HG03354 (cell line): Measurements from ENCODE around the gene ATP8A2.

Experiments
- ATAC-seq: cut with Tn5 transposase; IDR thresholded peaks from one replicate; pipeline ENCODE4 v1.9.1; 2021; ENCODE audit warnings: mild to moderate bottlenecking; ENCODE audit not compliant: unreplicated experiment, poor library complexity, severe bottlenecking

Gene ATP8A2

DNA sequence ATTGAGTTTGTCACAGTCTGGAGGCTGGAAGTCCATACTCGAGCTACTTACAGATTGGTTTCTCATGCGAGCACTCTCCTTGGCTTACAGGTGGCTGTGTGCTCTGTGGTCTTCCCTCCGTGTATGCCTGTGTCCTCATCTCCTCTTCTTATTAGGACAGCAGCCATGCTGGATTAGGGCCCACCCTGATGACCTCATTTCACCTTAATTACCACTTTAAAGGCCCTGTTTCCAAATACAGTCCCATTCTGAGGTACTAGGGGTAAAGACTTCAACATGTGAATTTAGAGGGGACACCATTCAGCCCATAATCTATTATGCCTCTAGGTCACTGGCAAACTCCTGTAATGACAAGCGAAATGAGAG lies 639.4 kb downstream of the ATP8A2 start:
- ATAC-seq: no peak

DNA sequence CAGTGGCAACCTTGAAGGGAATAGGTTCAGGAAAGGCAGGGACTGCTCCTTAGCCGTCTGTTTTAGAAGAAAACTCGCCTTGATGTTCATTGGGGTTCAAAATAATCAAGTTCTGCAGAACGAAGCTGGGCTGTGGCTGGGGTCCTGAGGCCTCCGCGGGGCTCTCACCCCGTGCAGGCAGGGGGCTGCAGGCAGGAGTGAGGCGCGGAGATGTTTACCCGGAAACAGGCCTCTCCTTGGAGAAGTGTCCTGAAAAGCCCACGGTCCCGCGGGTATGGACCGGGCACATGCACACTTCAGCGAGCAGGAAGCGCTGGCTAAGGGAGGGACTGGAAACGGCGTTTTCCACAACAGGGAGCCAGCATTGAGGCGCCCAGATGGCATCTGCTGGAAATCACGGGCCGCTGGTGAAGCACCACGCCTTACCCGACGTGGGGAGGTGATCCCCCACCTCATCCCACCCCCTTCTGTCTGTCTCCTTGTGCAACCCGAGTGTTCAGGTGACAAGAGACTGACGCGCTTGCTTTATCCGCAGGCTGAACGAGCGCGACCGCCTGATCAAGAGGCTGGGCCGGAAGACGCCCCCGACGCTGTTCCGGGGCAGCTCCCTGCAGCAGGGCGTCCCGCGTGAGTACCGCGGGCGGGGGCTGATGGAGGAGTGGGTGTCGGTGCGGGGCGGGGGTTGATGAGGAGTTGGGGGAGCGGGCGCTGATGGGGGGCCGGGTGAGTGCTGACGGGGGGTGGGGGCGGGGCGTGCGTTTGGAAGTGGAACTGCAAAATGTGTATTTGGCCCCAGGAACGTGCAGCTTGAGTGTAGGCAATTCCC lies 640.4 kb downstream of the ATP8A2 start:
- ATAC-seq: no peak

DNA sequence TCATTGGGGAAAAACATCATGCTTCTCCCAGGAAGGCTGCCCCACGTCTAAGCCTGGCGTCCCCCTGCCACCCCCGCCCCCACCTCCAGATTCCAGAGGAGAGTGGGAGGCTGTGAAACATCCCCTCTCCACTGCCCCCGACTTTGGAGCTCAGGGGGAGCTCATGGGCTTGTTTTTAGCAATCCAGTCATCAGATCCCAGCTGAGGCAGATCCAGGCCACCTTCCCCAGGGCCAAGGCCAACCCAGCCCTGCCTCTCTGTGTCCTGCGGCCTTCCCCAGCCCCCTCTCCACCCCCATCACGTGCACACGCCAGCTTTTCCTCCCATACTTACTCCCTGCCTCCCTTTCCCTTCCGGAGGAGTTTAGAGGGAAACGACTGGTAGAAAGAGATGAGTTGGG lies 641.2 kb downstream of the ATP8A2 start:
- no peak for ATAC-seq

DNA sequence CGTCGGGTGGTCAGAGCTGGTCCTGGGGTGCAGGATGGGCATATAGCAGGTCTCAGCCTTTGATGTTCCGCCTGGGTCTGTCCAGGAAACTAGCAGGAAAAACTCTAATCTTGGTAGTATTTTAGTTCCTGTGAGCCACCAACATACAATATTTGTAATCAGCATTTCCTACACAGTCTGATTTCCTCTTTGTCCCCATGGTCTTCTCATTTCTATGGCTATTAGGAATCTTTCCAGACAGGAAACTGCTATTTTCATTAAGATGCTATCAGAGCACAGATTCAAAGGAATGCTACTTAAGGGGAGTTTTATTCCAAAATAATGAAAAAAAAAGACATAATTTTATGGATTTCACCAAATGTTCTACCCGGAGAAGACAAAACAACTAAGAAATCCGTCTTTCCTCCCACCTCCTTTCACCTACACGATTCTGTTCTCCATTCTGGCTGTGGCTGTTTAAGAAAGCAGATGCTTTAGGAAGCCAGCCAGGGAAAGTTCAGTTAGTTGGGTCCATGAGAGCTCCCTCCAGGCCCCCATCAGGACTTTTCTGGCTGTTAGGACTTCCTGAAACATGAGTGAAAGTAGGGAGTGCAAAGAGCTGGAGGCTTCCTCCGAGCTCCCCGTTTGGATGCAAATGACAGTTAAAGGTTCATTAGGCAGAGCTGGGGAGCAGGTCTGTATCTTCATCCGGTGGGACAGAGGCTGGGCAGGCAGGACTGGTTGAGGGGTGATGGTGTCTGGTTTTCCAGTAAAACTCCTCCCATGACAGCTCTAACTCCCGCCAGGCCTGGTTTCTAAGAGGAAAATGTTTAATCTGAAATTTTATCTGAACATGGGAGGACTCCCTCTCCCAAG lies 643.7 kb downstream of the ATP8A2 start:
- ATAC-seq: no peak

DNA sequence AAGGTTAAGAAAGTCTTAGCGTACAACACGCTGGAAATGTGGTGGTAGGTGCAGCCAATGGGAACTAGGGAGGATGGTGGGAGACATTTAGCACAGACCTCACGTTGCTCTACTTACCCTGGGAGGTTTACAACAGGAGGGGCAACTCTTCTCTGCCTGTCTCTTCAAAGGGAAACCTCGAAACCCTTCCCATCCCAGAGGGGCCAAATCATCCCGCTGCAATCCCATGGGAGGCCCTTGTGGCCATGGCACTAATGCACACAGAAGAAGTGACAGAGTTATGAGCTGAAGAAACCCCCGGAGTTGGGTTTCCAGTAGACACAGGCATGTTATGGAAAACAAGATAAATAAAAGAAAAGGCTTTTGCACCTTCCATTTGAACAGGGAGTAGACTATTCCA lies 644.4 kb downstream of the ATP8A2 start:
- no peak for ATAC-seq

DNA sequence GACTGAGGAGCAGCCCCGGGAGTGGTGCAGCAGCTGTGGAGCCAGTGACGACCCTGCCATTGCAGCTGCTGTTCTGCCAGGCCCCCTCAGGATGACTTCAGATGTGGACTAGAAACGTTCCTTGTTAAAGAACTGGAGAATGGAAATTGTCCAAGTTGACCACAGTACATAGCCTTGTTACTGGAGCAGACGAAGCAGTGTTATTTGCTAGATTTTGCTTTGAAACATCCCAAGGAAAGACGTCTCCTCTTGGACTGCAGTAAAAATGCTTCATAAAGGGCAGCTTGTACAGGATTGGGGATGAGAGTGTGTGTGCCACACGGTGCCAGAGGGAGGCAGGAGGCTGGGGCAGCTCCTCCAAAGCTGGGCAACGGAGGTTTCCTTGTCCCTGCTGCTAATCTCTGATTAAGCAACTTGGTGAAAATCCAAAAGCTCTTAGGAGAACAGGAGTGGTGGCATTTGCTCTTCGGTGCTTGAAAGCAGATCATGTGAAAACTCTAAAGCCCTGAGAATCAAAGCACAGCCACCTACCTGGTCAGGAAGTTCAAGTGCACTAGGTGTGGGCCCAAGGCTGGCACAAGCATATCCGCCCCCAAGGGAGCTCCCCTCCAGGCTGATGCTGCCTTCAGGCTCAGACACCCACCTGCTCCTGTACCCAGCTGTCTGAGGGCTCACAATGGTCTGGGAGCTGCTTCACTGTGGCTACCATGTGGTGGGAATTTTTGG lies 645.6 kb downstream of the ATP8A2 start:
- ATAC-seq: no peak

DNA sequence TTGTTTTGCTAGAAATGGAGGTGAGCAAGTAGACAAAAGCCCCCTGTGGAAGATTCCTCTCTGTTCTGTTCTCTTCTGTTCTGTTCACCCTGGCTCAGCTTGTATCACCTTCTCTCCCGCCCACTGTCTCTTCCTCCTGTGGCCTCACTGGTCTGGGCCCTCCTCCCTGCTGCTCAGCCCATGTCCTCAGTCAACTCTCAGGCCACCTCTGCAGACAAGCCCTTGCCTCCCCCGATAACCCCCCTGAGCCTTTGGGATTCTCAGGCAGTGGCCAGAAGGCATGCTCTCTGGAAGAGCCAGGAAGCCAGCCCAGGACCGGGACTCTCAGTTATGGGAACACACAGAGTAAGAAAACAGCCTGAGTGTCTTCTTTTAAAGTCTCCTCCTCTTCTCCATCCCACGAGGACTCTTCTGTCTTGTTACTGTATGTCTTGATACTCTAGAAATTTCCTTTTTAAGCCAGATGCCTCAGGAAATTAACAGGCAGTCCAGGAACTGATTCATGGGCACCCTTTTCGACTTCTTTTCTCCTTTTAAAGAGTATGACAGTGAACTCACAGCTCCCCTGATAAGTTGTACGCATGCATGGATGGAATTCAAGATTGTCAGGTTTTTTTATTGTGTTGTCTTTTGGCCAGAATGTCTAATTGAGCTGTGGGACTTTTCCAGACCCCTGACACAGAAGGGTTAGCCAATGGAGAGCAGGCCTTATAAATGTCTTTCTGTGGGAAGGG lies 646.3 kb downstream of the ATP8A2 start:
- ATAC-seq: no peak

DNA sequence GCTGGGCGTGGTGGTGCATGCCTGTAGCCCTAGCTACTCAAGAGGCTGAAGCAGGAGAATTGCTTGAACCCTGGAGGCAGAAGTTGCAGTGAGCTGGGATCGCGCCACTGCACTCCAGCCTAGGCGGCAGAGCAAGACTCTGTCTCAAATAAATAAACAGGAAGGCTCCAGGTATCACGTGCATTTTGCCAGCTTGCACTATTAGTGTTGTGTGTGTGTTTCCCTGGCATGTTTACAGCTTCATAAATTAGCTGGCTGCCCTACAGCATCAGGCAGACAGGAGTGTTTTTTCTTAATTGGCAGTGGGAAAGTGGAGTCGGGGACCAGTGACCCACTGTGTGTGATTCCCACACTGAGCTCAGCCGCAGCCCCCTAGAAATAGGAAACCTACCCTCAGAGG lies 647.5 kb downstream of the ATP8A2 start:
- ATAC-seq: no peak

DNA sequence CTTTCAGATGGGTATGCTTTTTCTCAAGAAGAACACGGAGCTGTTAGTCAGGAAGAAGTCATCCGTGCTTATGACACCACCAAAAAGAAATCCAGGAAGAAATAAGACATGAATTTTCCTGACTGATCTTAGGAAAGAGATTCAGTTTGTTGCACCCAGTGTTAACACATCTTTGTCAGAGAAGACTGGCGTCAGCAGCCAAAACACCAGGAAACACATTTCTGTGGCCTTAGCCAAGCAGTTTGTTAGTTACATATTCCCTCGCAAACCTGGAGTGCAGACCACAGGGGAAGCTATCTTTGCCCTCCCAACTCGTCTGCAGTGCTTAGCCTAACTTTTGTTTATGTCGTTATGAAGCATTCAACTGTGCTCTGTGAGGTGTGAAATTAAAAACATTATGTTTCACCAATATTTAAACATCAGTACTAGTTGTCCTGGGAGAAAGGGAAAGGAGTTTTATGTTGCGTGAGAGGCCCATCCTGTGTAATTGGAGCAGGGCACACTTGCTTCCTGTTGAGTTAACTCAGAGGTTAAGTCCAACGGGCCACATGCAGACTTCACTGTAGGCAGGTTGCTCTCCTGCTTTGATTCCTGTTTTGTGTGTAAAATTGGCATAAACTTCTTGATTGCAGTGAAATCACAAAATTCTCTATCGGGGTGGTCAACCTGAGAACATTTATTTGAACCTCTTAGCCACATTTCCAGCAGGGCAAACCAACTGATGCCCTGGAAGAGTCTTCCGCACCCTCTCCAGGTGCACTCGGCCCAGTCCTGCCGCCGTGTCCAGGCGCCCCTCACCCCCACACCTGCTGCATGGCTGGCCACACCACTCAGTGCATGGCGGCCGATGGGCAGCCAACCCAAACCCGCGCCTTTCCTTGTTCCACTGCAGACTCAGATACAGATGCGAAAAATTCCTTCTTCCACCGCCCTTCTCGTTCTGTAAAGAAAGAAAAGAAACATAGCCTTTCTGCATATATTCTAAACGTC lies 648.4 kb downstream of the ATP8A2 start:
- ATAC-seq: no peak

DNA sequence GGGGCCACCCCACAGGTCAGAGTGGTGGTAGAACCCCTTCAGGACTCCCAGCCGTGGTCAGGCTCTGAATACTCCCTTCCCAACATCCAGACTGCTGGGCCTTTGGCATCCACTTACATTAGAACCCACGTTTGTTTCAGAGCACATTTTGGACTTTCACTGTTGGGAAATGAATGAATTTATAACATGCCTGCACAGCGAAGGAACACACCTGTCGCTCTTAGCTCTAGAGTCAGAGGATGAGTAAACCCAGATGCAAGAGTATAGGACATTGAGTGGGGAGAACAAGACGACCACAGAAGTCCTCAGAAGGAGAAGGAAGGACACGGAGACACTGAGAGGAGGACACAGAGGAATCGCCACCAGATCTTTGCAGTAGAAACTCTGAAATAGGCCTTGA lies 649.1 kb downstream of the ATP8A2 start:
- no peak for ATAC-seq

DNA sequence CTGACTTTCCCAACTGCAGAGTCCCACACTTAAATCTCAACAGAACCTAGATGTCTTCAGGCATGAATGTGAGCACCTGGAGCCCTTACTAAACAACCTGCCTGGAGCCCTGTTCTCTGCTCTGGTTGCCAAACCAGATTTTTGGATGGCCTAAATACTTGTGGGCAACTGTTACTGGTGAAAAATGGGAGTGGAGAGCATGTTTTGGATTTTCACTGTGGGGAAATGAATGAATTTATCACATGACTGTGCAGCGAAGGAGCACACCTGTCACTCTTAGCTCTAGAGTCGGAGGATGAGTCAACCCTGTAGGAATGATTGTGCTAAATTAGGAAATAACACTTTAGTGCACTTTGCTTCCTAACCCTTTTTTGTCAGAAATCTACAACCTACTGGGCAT lies 649.7 kb downstream of the ATP8A2 start:
- ATAC-seq: no peak

DNA sequence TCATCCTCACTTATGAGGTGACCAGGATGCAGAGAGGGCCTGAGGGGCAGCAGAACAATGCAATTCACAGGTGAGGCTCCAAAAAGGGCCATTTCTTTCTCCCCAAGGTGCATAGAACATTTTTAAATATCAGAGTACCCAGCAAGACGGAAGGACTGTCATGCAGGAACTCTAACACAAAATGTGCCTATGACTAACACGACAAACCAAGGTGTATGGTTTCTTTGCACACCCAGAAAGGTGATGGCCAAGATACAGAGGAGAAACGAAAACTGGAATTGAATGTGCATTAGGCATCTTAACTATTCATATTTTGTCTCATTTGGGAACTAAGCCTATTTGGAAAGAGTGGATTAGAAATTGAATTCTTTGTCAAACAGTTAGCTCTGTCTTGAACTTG lies 650.2 kb downstream of the ATP8A2 start:
- no peak for ATAC-seq

DNA sequence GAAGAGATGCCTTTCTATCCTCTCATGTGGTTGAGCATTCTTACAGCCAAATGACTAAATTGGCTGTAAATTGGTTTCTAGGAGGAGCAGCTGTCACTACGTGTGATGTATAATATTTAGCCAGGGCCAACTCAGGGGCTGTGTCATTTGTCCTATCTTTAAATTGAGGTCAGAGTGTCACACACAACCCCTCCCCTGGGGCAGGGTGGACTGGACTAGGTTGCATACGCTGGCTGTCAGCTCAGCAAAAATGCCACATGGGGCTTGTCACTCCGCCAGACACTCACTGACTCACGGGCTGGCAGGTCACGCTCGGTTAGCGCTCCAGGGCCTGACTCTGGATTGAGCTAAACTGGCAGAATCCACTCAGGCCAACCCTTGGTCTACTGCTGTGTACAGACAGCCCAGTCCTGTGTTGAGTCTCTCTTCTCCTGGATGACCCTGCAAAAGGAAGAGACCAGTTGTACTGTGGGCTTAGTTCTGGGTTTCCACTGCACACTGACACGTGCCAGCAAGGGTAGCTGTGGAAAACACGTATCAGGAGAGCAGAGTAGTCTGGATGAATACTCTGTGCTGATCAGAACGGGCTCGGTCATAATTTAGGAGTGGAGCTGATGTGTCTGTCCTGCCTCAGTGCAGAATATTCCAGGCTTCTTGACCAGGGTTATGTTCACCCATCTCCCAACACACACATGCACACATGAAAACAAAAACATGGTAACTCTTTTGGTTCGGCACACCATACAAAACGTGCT lies 650.9 kb downstream of the ATP8A2 start:
- ATAC-seq: peak; percentile 42

DNA sequence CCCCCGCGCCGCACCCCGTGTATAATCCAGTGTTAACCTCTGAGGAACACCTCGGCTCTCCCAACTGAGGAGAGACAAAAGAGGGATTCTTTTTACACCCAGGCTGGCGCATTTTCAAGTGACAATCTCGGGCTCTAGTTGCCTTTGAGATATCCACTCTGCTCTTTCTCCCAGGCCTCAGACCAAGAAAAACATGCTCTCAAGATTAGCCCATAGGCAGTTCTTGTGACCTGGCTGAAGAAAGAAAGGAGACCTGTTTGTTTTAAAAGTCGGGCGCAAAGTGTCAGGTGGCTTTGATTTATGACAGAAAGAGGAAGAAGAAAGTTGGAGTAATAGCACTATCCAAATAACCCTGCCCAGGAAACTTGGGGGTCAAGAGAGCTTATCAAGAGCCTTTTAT lies 652.8 kb downstream of the ATP8A2 start:
- ATAC-seq: no peak

DNA sequence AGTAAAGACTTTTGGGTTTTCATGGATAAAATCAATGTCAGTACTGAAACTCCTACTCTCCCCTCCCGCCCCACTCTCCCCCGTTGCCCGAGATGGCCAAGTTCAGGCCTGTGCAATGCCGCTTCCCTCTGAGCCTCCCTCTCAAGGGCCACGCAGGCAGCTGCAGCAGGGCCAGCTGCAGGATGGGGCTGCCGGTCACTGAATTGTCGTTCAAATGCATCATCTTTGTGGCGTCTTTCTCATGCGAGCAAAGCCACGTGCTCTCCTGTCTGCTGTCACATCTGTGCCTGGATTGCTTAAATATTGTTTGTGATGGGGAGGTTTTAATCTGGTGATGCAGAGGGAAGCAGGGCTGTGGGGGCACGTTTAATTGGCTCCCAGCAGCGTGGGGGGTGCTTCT lies 653.4 kb downstream of the ATP8A2 start:
- ATAC-seq: no peak

DNA sequence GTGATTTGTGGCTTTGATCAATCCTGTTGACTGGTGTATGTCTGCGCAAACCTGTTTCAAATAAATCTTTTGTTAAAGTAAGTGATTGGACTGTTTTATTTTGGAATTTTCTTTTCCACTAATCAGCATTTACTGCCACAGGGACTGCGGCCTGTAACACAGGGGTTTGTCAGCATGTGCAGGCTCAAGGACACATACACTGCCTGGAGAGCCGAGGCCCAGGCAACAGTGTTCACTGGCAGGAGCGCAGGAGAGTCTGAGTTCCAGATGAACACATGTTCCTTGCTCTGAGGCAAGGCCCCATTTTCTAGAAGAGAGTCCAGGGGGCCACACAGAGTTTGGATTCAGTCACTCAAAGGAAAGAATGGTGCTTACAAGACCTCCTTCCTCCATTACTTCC lies 654.0 kb downstream of the ATP8A2 start:
- no peak for ATAC-seq

DNA sequence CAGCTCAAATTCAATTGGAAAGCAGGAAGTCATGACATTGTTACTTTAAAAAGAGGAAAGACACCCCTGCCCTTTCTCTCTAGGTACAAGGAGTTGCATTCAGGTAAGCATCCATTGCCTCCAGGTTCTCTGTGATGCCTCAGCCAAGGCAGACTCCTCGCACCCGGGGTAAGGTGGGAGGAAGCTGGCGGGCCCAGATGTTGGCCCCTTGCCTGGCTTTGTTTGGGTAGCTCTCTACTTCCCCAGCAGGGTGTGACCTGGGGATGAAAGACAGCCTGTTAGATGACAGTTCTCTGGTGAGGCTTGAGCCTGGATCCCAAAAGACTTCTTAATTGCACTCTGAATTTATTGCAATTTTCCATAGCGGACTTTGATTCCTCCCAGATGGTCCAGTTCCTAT lies 654.4 kb downstream of the ATP8A2 start:
- no peak for ATAC-seq

DNA sequence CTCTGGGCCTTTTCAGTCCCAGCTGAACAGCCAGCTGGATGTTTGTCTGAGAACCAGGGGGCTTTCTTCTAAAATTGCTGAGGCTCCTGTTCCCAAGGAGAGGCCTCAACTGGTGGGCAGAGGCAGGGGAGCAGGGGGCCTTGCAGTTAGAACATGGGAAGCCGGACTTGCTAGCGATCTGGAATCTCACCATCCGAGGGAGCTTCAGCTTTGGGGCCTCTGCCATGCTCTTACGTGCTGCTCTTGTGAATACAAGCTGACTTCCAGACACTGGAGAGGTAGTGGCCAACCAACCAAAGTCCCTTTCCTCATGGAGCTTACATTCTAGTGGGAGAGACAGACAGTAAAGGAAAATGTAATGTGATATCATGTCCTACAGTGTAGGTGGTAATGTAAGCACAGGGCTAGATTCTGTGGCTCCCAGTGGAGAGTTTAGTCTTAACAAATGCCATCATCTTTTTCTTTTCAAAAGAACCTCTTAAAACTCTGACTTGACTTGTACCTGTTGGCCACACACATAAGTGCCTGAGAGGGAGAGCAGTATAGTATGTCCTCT lies 657.9 kb downstream of the ATP8A2 start:
- ATAC-seq: no peak
